Measurements from ENCODE around the gene GRAMD1C.

The GRAMD1C gene

GRCh38 chr3:113981803-113982202 lies 143.2 kb downstream of the GRAMD1C start:
- Histone ChIP-seq H4K20me1 (ENCODE audit: insufficient read depth, low read length) (no peaks in the 10 kb centered on the region), H3K9ac (ENCODE audit: low read length) (no peak overlapping the region), H2AFZ (ENCODE audit: low read length) (no peak overlapping the region), H3K27ac (ENCODE audit: low read length) (no peak overlapping the region), H3K79me2 (ENCODE audit: low read length) (no peaks in the 10 kb centered on the region), H3K36me3 (replicated peaks; ENCODE audit: insufficient read depth, low read length) (no peaks in the 10 kb centered on the region), H3K4me1 (ENCODE audit: low read length) (no peaks in the 10 kb centered on the region), H3F3A (ENCODE audit: insufficient read depth, low read length) (no peaks in the 10 kb centered on the region), H3K4me2 (ENCODE audit: low read depth, low read length) (no peak overlapping the region), H3K4me3 (ENCODE audit: low read length) (no peak overlapping the region), H3K9me2 (replicated peaks; ENCODE audit: insufficient read depth, low read length) (no peaks in the 10 kb centered on the region), H3K9me3 (replicated peaks; ENCODE audit: insufficient read depth, low read length) (no peaks in the 10 kb centered on the region), H3K27me3 (replicated peaks; ENCODE audit: insufficient read depth, low read length) (no peaks in the 10 kb centered on the region)
- TF ChIP-seq CTCF (IDR thresholded peaks at IDR 0.05; ENCODE audit: low read length) (no peak), EZH2 (optimal IDR thresholded peaks at IDR 0.05; ENCODE audit: low read depth, low read length) (no peak), EZH2phosphoT487 (IDR thresholded peaks at IDR 0.05; ENCODE audit: low read length) (no peak)
- DNase-seq, result no peak

GRCh38 chr3:113983544-113983943 lies 145.0 kb downstream of the GRAMD1C start:
- Histone ChIP-seq H3K4me2 (ENCODE audit: low read depth, low read length) (no peak overlapping the region), H3K27me3 (replicated peaks; ENCODE audit: insufficient read depth, low read length) (no peaks in the 10 kb centered on the region), H3K4me1 (ENCODE audit: low read length) (no peaks in the 10 kb centered on the region), H3K9me3 (replicated peaks; ENCODE audit: insufficient read depth, low read length) (no peaks in the 10 kb centered on the region), H3K36me3 (replicated peaks; ENCODE audit: insufficient read depth, low read length) (no peaks in the 10 kb centered on the region), H3K27ac (ENCODE audit: low read length) (no peak overlapping the region), H3K9ac (ENCODE audit: low read length) (no peak overlapping the region), H3K9me2 (replicated peaks; ENCODE audit: insufficient read depth, low read length) (no peaks in the 10 kb centered on the region), H2AFZ (ENCODE audit: low read length) (no peak overlapping the region), H4K20me1 (ENCODE audit: insufficient read depth, low read length) (no peaks in the 10 kb centered on the region), H3F3A (ENCODE audit: insufficient read depth, low read length) (no peaks in the 10 kb centered on the region), H3K79me2 (ENCODE audit: low read length) (no peaks in the 10 kb centered on the region), H3K4me3 (ENCODE audit: low read length) (no peak overlapping the region)
- DNase-seq, result no peak
- TF ChIP-seq CTCF (IDR thresholded peaks at IDR 0.05; ENCODE audit: low read length), result no peak
- no peak for TF ChIP-seq EZH2 (optimal IDR thresholded peaks at IDR 0.05; ENCODE audit: low read depth, low read length)
- no peak for TF ChIP-seq EZH2phosphoT487 (IDR thresholded peaks at IDR 0.05; ENCODE audit: low read length)

- H3K4me1 ChIP-seq (ENCODE audit: low read length), result no peaks in the 10 kb centered on the region
- H3K36me3 ChIP-seq (replicated peaks; ENCODE audit: insufficient read depth, low read length), result no peaks in the 10 kb centered on the region
- H3K27ac ChIP-seq (ENCODE audit: low read length), result no peak overlapping the region
- H3K4me3 ChIP-seq (ENCODE audit: low read length), result no peak overlapping the region
- no peak overlapping the region for H3K9ac ChIP-seq (ENCODE audit: low read length)
- no peak overlapping the region for H2AFZ ChIP-seq (ENCODE audit: low read length)
- TF ChIP-seq EZH2 (optimal IDR thresholded peaks at IDR 0.05; ENCODE audit: low read depth, low read length) (no peak), EZH2phosphoT487 (IDR thresholded peaks at IDR 0.05; ENCODE audit: low read length) (no peak), CTCF (IDR thresholded peaks at IDR 0.05; ENCODE audit: low read length) (no peak)
- H3F3A ChIP-seq (ENCODE audit: insufficient read depth, low read length), result no peaks in the 10 kb centered on the region
- H3K9me3 ChIP-seq (replicated peaks; ENCODE audit: insufficient read depth, low read length), result no peaks in the 10 kb centered on the region
- H3K79me2 ChIP-seq (ENCODE audit: low read length), result no peaks in the 10 kb centered on the region
- no peaks in the 10 kb centered on the region for H3K9me2 ChIP-seq (replicated peaks; ENCODE audit: insufficient read depth, low read length)
- DNase-seq, result no peak
- H3K4me2 ChIP-seq (ENCODE audit: low read depth, low read length), result no peak overlapping the region
- no peaks in the 10 kb centered on the region for H4K20me1 ChIP-seq (ENCODE audit: insufficient read depth, low read length)
- H3K27me3 ChIP-seq (replicated peaks; ENCODE audit: insufficient read depth, low read length), result no peaks in the 10 kb centered on the region
Measured at GRCh38 chr3:113985541-113985940, 147.0 kb downstream of the GRAMD1C start.

All from MM.1S (cell line).